T-helper 2 cell (primary cell): Measurements from ENCODE around the gene CROCC2.

ENCODE experiments used
- DNase-seq, 5 experiments: peaks; one replicate each; pipeline versions ENCODE4 v3.0.0 to v3.0.0-alpha.2; 2012 to 2022

CROCC2 gene

DNA sequence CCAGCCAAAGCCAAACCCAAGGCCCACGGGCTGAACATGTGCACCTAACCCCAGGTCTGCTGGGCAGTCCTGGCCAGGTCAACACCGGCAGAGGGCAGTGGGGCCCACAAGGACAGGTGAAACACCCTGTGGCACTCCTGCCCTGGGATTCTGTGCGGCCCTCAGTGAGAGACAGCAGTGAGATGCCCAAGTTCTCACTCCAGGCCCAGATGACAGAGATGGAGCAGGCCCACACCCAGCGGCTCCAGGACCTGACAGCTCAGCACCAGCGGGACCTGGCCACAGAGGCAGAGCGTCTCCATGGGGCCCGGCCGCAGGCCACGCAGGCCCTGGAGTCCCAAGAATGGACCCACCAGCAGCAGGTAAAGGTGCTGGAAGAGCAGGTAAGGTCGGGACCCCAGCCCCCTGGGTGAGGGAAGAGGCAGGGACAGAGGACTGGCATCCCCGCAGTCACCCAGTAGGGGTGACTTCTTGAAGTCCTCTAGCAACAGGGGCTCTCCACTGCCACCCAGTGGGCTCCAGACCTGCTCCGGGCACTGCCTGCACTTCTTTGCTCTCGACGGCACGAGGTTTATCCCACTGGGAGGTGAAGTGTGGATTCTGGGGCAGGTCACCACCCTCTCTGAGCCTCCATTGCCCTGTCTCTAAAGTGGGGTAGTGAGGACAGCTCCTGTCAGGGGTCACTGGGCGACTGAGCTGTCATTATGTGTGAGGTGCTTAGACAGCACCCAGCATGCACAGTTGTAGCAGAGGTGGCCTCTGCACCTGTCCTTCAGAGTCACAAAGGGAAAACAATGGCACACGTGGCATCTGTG is 83.5 kb downstream of the CROCC2 start:
- peak in 1 of 5 experiments; percentile 7 for DNase-seq

DNA sequence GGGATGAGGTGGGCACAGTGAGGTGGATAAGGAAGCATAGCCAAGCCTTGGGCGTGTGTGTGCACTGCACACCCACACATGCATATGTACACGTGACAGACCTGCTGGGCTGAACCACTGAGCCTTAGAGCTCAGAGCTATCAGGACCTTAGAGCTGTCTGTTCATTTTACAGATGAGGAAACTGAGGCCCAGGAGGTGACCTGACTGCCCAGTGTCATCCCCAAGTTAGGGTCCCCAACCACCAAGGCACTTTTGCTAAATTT is 84.1 kb downstream of the CROCC2 start:
- DNase-seq: no peak

DNA sequence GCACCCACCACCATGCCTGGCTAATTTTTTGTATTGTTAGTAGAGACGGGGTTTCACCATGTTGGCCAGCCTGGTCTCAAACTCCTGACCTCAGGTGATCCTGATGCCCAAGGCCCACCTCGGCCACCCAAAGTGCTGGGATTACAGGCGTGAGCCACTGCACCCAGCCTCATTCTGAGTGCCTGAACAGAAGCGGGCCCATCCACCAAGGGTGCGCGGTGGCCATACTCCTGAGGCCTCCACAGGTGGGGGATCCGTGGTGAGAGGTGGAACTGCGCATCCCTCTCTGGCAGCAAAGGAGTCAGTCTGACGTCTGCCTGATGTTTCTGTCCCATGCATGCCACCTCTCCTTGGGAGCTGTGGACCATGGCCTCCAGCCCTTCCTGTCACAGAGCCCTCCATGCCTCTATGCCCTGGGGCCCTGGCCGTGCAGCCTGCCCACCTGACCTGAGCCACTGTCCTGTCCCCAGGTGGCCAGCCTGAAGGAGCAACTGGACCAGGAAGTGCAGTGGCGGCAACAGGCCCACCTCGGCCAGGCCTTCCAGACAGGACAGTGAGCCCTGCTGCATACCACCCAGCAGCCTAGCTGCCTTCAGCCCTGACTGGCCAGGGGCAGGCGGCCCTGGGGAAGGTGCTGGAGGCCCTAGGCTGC is 84.7 kb downstream of the CROCC2 start:
- DNase-seq: no peak

DNA sequence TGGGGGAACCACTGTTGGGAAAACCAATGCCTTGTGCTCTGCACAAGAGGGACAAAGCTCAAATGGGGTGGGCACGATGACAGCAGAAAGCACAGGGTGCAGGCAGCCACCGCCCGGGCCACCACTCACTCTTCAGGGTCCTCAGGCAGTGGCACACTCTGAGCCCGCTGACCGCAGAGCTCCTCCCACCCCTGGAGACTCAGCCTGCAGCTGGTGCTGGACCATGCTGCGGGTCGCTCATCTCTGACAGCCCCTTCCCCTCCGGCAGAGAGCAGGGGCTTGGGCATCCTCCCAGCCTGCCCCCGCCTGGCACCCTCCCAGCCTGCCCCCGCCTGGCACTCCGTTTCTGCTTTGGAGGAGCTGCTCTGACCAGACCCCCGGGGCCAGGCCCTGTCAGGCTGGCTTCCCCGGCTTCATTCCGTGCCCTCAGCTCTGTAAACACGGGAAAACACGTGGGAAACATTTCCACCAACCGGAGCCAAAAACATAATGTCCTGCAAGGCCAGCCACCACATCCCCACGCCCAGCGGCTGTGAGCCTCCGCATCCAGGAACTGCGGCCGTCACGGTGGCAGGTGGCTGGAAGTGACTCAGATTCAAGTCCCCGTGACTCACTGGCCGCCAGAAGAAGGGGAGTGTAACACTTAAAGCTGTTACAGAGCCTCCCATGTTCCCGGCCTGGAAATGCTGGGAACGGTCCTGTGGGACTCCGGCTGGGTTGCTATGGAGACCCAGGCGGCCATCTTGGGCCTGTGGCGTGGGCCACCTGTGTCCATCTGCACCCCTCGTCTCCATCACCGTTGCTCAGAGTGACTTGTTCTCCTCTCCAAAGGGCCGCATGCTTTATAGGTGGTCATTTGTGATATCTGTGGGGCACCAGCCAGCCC is 85.5 kb downstream of the CROCC2 start:
- no peak for DNase-seq

DNA sequence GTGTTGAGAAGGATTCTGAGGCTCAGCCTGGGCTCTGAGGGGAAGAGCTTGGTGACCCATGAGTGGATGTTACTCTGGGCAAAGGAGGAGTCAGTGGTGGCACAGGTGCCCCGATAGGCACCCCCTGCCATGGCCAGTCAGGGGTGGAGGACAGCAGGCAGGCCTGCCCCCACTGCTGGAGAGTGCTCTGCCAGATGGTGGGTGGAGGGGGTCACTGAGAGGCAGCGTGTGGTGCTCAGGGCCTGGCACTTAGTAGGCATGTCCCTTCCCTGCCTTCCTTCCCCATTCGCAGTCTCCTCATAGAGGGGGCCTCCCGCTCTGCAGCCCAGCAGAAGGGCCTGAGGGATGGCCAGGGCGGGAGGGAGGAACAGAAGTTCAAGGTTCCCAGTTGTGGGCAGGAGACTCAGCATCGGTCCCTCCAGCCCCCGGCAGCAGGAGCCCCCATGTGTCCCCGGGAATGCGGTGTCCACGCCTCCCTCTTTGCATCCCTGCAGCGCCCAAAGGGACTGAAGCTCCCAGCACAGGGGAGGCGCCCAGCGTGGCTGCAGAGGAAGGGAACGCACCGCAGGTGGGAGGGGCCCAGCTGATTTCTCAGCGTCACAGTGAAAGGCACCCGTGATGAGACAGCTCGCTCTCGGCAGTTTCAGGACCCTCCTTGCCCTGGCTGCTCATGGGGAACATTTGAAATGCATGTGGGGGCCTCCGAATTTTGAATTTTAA is 86.6 kb downstream of the CROCC2 start:
- no peak for DNase-seq

DNA sequence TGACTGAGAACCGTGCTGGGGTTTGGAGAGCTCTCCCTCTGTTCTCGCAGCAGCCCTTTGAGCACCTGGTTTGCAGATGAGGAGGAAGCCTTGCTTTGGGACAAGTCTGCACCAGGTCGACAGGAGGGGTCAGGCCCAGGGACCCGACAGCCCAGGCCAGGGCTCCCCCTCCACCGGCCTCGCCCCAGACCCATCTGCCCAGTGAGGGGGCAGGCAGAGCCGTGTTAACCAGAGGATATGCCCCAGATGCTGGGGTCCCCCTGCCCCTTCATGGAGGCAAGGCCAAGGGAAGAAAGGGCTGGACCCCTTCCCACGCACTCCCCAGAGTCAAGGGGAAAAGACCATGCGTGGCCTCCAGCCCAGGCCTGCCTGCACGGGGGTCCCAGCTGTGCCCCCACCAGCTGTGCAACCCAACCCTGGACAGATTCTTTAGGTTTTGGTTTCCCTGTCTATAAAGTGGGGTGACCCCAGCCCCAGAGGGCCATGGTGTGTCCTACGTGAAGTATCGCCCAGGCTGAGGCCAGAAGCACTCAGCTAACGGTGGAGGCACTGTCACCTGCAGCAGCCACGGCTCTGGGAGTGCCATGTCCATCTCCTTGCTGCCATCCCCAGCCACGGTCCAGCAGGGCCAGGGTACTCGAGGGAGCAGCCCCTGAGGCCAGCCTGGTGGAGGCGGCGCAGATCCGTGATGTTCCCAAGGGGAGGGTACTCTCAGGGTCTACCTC is 87.5 kb downstream of the CROCC2 start:
- DNase-seq: no peak

DNA sequence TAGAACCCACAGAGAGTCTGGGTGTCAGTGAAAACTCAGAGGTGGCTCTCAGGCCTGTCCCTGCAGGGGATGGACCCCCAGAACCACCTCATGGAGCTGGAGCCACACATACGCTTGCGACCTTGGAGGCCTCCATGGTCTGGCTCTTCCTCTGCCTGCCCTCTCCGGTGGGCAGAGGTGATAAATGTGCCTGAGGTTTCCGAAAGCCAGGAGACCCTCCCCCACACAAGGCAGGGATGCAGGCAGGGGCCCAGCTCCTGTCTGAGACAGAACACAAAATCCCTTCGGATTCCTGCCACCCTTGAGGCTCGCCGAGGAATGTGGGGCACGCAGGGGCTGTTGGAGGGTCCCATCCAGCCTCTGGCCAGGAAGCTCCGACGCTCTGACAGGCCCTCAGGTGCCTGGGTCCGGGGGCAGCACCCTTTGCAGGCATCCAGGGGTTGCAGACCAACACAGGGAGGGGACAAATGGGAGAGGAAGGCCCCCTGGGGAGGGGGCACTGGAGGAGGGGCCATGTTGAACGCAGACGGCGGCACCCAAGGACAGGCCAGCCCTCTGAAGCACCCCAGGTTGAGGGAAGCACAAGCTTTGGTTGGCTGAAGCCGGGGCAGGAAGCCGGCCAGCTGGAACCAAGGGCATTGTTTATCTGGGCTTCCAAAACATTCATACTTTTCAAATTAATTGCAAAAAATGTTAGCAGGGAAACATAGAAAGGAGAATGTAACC is 88.2 kb downstream of the CROCC2 start:
- no peak for DNase-seq

DNA sequence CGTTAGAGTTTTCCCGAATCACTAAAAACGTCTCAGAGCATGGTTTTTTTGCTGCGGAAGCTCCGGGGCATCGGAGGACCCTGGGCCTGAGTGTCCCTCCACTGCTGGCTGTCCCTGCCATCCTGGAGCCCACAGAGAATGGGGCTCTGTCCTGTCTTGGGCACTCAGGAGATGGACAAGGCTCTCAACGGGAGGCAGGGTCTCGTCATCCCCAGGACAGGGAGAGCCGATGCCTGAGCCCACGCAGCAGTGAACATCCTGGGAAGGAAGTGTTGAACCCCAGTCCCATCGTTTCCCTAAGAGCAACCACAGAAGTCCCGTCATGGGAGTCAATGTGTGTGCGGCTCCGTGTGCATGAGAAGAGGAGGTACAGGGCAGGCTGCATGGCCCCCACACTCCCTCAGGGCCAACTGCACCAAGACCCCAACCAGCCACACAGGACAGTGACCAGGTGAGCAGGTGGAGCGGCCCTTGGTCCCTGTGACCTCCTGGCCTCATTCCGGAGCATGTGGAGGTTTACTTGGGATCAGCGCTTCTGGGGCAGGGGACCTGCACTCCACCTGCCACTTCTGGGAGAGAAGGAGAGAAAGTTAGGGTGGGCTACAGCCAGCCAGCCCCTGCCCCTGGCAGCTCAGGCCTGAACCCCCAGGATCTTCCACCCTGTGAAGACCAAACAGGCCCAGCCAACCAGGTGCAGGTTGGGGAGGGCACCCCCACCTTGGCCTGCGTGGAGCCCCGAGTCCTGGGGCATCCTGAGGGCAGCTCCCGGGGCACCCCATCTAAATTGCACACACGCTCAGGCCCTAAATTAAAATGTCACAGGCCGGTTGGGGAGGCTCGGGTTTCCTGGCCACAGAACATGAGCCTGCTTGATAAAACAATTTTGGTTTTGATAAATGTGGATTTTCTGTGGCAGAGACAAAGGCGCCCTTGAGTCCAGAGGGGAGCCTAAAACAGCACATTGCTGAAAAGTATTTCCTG is 89.2 kb downstream of the CROCC2 start:
- no peak for DNase-seq

DNA sequence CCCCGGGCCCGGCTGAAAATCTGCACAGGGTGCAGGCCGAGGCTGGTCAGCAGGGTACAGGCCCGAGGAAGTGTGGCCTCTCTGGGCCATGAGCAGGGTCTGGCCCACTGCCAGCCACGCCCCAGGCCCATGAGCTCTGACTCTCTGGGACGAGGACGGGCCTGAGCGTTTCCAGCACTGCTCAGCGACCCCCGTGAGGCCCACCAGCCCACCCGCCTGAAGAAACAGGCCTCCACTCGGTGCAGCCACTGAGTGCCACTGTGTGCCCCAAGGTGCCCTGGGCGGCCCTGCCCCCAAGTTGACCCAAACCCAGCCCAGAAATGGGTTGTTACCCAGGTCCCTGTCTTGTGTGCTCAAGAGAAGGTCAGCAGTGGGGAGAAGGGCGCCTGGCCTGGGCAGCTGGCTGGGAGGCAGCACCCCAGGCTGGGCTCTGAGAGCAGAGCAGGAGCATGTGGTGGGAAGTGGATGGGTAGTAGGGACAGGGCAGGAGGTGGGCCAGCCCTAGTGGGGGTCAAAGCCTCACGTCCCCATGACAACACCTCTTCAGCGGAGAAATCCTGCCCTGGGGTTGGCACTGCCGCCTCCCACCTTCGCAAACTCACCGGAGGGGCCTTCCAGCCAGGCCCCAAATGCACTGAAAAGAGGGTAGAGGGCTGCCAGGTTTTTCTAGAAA is 90.2 kb downstream of the CROCC2 start:
- DNase-seq: no peak

DNA sequence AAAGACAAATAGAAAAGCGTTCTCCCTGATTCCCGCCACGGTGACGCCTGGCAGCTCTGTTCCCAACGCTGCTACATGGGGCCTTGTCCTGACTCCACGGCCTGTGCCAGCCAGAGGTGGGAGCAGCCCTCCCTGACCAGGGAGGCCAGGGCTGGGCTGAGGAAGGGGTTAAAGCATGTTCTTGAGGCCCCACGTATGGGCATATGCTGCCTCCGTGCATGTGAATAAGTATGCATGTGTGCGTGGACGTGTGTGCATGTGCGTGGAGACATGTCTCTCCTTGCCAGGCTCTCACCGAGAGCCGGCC is 90.7 kb downstream of the CROCC2 start:
- no peak for DNase-seq

DNA sequence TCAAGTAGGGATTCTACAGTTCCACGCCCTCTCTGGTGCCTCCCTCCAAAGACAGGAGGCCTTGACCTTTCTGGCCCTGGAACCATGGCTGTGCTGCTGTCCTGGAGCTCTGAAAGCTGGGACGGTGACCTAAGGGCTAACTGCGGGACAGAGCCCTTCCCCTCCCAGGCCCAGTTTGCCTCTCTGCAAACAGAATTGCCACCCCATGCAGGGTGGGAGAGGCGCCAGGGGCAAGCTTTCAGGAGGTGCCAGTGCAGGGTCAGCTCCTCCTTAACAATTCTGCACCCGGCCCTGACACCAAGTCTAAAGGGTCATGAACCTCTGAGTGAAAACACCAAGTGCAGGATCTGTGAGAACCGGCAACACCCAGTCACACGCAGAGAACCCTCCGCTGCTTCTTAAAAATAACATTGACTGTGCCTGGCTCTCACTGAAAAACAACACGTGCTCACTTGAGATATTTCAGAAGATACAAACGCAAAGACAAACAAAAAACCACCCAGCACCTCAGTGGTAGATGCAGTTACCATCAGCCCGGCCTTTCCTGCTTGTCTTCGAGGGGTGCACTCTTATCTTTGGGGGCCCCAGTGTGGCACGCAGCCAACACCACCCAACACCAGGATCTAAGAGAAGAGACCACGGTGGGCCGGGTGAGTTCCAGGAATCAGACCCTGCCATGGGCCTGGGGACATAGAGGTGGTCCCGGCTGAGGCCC is 91.2 kb downstream of the CROCC2 start:
- DNase-seq: peak in 1 of 5 experiments; percentile 45

DNA sequence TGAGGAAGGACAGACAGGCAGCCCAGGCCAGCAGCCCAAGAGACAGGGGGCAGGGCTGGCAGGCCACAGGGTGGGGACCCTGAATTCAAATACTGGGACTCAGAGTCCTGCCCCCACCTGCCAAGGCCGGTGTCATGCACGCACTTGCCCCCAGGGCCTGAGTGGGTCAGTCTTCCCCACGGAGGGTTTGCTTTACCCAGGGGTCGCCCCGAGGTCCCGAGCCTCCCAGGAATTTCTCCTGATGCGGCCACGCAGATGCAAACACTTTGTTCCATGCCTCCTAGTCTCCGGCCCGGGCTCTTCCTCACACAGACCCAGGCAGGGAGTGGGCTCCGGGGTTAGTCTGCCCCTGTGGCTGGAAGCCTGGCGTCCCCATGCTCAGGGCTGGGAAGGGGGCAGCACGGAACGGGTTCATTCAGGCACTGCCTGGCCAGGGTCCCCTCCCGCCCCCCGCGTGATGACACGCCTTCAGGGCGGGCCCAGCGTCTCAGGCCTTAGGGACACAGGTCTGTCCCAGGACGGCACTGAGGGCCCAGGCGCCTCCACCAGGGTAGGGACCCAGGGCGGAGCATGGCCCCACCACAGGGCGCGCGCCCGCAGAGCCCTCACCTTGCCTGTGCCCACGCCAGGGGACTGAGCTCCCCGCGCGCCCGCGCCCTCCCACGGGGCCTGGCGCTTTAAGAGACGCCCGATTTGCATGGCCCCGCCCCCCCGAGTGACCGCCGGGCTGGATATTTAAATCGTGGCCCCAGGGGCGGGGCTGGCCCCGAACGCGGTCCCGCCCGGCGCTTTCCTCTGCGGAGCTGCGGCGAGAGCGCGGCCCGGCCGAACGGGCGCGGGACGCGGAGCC is 91.9 kb downstream of the CROCC2 start, which contains the start of gene SNED1:
Gene SNED1 (plus strand): TSS at position 763 of the 850 bp plus-strand sequence. CDS start 220 bp downstream, outside the sequence.
- peak in 4 of 5 experiments; percentile 42 to 67 (median 56) for DNase-seq

DNA sequence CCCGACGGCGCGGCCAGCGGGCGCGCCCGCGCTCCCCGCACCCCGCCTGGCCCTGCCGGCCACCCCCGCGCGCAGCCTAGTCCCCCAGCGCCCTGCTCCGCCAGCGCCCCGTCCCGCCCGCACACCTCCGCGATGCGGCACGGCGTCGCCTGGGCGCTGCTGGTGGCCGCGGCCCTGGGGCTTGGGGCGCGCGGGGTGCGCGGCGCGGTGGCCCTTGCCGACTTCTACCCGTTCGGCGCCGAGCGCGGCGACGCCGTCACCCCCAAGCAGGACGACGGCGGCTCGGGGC is 92.5 kb downstream of the CROCC2 start:
- peak in 1 of 5 experiments; percentile 17 for DNase-seq

DNA sequence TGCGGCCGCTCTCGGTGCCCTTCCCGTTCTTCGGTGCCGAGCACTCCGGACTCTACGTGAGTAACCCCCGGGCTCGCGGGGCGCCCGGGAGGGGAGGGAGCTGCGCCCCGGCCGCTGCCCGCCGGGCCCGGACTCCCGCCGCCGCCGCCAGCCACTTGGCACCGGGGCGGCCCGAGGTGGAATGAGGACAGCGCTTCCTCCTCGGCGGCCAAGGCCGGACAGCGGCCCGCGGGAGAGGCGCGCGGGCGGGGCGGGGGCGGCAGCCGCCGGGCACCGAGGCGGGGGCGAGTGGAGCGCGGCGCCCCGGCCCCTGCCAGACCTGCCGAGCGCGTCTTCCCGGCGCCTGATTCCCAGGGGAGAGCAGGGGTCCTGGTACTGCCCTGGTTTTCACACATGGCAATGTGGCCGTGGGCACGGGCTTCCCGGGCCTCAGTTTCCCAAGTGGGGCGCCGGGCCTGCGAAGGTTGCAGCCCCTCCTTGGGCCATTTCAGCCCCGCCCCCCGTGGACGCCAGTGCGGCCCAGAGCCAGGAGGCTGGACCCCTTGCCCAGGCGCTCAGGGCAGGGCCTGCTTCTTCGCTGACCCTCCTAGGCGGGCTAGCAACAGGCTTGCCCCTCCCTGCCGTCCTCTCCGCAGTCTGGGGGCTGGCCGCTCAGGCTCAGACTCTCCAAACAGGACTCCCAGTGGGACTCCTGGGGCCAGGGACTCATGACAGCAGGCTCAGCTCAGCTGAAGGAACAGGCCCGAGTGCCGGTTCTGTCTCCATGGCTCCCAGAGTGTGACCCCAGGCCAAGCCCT is 93.1 kb downstream of the CROCC2 start:
- DNase-seq: no peak

DNA sequence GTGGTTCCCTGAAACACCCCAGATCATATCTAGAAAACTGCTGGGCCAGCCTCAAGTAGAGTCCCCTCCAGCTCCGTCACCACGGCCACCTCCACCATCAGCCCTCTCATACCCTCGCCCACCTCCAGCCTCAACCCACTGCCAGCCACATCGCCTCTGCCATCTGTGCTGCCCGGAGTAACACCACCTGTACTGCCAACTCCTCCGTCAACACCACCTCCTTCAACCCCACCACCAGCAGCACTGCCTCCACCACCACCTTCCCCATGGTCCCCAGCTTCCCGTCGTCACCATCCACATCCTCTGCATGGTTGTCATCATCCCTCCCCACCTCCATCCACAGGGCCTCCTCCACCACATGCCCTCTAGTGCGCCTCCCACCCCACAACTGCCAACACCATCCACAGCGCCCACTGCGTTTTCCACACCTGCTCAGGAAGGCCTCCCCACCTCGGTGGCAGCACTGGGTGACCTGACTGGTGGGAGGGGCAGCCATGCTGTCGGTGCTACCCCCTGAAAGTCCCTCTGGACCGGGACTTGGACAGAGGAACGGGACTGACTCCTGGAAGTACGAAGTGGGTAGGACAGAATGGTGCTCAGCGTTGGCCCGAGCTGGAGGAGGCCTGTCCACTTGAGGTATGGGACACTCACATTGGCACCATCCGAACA is 93.9 kb downstream of the CROCC2 start:
- DNase-seq: no peak

DNA sequence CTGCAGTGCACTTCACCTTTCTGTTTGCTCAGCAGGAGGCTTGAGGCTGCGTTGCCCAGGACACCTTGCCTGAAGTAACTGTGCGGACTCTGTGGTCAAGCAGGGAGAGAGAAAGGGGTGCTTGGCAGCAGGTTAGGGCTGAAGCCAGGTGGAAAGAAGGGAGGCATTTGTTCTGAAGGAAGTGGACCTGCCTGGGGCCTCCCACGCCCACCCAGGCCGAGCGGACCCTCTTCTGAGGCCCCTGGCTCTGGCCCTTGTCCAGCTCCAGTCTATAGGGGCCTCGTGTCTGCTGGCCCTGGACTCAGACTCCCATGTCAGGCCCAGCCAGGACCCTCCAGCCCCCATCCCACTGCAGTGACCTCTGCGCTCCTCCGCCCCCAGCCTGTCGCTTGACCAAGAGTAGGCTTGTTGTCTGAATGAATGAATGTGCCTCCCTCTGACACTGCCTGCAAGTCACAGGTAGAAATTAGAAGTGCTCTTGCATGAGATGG is 94.7 kb downstream of the CROCC2 start:
- DNase-seq: no peak
